HepG2 (cell line): ENCODE data around the gene SDK2. TPM values are rescaled to one million over a fixed set of nuclear protein-coding genes. Genes with fewer than 3 reads are reported as not detected.

Experiments used
- ATAC-seq: fragments of 200-7000 bp; cut with Tn5 transposase; 3 replicates; pipeline ENCODE4 v1.9.1; 2020; ENCODE audit warnings: mild to moderate bottlenecking, moderate library complexity
- BruUV-seq: library from RNA; stranded (reverse); fragments of 400-500 nt; replicated peaks from 2 replicates; lab custom pipeline; 2021; lab: Mats Ljungman, UMichigan
- CTCF ChIA-PET: fragments of 300-600 bp; formaldehyde crosslinking; extraction: SDS; loops from one replicate; lab custom pipeline; 2021; ENCODE audit warnings: low total read pairs, inconsistent platforms, low intra/inter-chr PET ratio; lab: Yijun Ruan, JAX
- POLR2A ChIA-PET: fragments of 350-600 bp; sonication (Branson Sonifier 250); formaldehyde crosslinking; loops from one replicate; lab custom pipeline; 2020; ENCODE audit warnings: antibody characterized with exemption, inconsistent platforms; lab: Yijun Ruan, JAX
- DNase-seq: peaks from one replicate; pipeline ENCODE4 v3.0.0-alpha.2; 2015; ENCODE audit warnings: low spot score
- FAIRE-seq: peaks from 3 replicates; lab custom pipeline; 2011; peaks lifted over from hg19 to GRCh38; lab: Jason Lieb, UNC
- H2AFZ ChIP-seq: one replicate; pipeline ENCODE4 v1.6.1; 2011; ENCODE audit warnings: low read length, inconsistent platforms
- H3K27ac ChIP-seq: fragments of 300-600 bp; 3 replicates; pipeline ENCODE4 v1.8.0; 2011; ENCODE audit warnings: mixed run types, mild to moderate bottlenecking, mixed read lengths, low read length, inconsistent platforms; ENCODE audit not compliant: insufficient read depth; ENCODE audit errors: extremely low read length
- H3K27me3 ChIP-seq, 2 experiments: fragments of 200-600 bp in 1 of 2; 2 replicates in 1 of 2; 3 replicates in 1 of 2; pipeline versions ENCODE4 v1.6.0 to v1.8.0; 2011; ENCODE audit warnings: low read length in 2 of 2, mild to moderate bottlenecking in 2 of 2, moderate library complexity in 2 of 2, inconsistent platforms in 1 of 2; ENCODE audit not compliant: insufficient read depth in 2 of 2, control insufficient read depth in 1 of 2
- H3K36me3 ChIP-seq, 2 experiments: fragments of 200-600 bp in 1 of 2; replicated peaks in 1 of 2; 2 replicates in 1 of 2; 3 replicates in 1 of 2; pipeline versions ENCODE4 v1.5.1 to v1.8.0; 2011; ENCODE audit warnings: low read length in 2 of 2, inconsistent platforms in 1 of 2; ENCODE audit not compliant: insufficient read depth in 2 of 2, control insufficient read depth in 1 of 2
- H3K4me1 ChIP-seq: 2 replicates; pipeline ENCODE4 v1.5.1; 2012; ENCODE audit warnings: low read length, inconsistent platforms; ENCODE audit not compliant: insufficient read depth
- H3K4me2 ChIP-seq: 2 replicates; pipeline ENCODE4 v1.6.0; 2011; ENCODE audit warnings: low read depth, low read length, inconsistent platforms
- H3K4me3 ChIP-seq, 3 experiments: fragments of 200-600 bp in 1 of 3; sonication (generic), shearing (Covaris generic) in 1 of 3; replicated peaks in 1 of 3; 2 replicates each; pipeline ENCODE4 v1.5.1; 2011 to 2016; ENCODE audit warnings: low read length in 3 of 3, inconsistent platforms in 2 of 3, low read depth in 2 of 3, mild to moderate bottlenecking in 2 of 3, control low read depth in 1 of 3, mixed read lengths in 1 of 3; ENCODE audit not compliant: insufficient read depth in 1 of 3
- H3K79me2 ChIP-seq: one replicate; pipeline ENCODE4 v1.6.1; 2011; ENCODE audit warnings: low read length, inconsistent platforms; ENCODE audit not compliant: insufficient read depth
- H3K9ac ChIP-seq: 2 replicates; pipeline ENCODE4 v1.6.0; 2011; ENCODE audit warnings: mild to moderate bottlenecking, low read depth, low read length, inconsistent platforms; ENCODE audit not compliant: insufficient read depth
- H3K9me3 ChIP-seq: 2 replicates; pipeline ENCODE4 v1.5.1; 2012; ENCODE audit warnings: mild to moderate bottlenecking, low read length
- H4K20me1 ChIP-seq: 2 replicates; pipeline ENCODE4 v1.6.0; 2011; ENCODE audit warnings: inconsistent platforms, mild to moderate bottlenecking, low read length, moderate library complexity; ENCODE audit not compliant: insufficient read depth
- ARNT2 ChIP-seq: sonication (generic); formaldehyde crosslinking; IDR thresholded peaks from 2 replicates; pipeline ENCODE4 v1.8.0; 2022; ENCODE audit warnings: mild to moderate bottlenecking, low read depth, missing genetic modification reagents, moderate library complexity
- HHEX ChIP-seq: IDR thresholded peaks from 2 replicates; pipeline ENCODE4 v1.6.1; 2016; ENCODE audit warnings: control low read depth
- KLF9 ChIP-seq: IDR thresholded peaks from 2 replicates; pipeline ENCODE4 v1.6.1; 2016; ENCODE audit warnings: low read depth
- MTA3 ChIP-seq: sonication (generic); formaldehyde crosslinking; IDR thresholded peaks from 2 replicates; pipeline ENCODE4 v1.4.0; 2020; ENCODE audit warnings: missing genetic modification reagents
- RBFOX2 ChIP-seq: fragments of 200-400 bp; formaldehyde crosslinking; IDR thresholded peaks from 2 replicates; pipeline ENCODE4 v1.6.1; 2017; ENCODE audit warnings: low read depth, mild to moderate bottlenecking, low read length
- ZBTB42 ChIP-seq: sonication (generic); formaldehyde crosslinking; IDR thresholded peaks from 2 replicates; pipeline ENCODE4 v1.5.0; 2020; ENCODE audit warnings: mild to moderate bottlenecking, missing genetic modification reagents
- ZNF317 ChIP-seq: sonication (generic); formaldehyde crosslinking; IDR thresholded peaks from 2 replicates; pipeline ENCODE4 v1.5.0; 2020; ENCODE audit warnings: mild to moderate bottlenecking, missing genetic modification reagents
- WGBS: methylation state at CpG from one replicate; pipeline ENCODE4 v1.1.6; 2017; ENCODE audit warnings: low lambda C conversion rate; 5-methylcytosine and 5-hydroxymethylcytosine counted together
- in situ Hi-C: cut with HindIII; loops from 2 replicates; pipeline ENCODE4 v1.10.0; 2017; ENCODE audit warnings: low pct_unique_long_range_greater_than_20kb; ENCODE audit not compliant: extremely low pct_ligation_motif_present
- intact Hi-C: fragments of 100-400 bp; cut with micrococcal nuclease; formaldehyde crosslinking; loops from one replicate; pipeline ENCODE4 v1.10.0; 2022; ENCODE audit not compliant: unreplicated experiment
- polyA plus RNA-seq, 8 experiments: library from polyadenylated mRNA; depleted of rRNA in 3 of 8; stranded (reverse) in 7 of 8; unstranded in 1 of 8; fragments of >200 nt; fragmentation: Illumina TruSeq in 4 of 8; extraction: Trizol in 4 of 8; gene quantifications; 2 replicates each; pipeline versions ENCODE4 v1.2.1 to v1.2.3, GENCODE V29; 2011 to 2016; ENCODE audit warnings: low read depth in 4 of 8, missing spikeins in 1 of 8, mixed read lengths in 1 of 8; ENCODE audit not compliant: insufficient read depth in 1 of 8
- total RNA-seq, 5 experiments: library from RNA; depleted of rRNA; stranded (reverse); fragments of >200 nt; fragmentation: Illumina TruSeq; extraction: Trizol; gene quantifications; 2 replicates each; pipeline ENCODE4 v1.2.3, GENCODE V29; 2016; ENCODE audit warnings: low read depth in 1 of 5
- TF ChIP-seq, protein P1 (sequence below): sonication (generic); formaldehyde crosslinking; IDR thresholded peaks from 2 replicates; pipeline ENCODE4 v1.5.0; 2020; ENCODE audit warnings: missing genetic modification reagents
- TF ChIP-seq, protein P2 (sequence below): sonication (generic); formaldehyde crosslinking; IDR thresholded peaks from 2 replicates; pipeline ENCODE4 v1.4.0; 2020; ENCODE audit warnings: missing genetic modification reagents
- TF ChIP-seq, protein P3 (sequence below): IDR thresholded peaks from 2 replicates; pipeline ENCODE4 v1.6.1; 2016; ENCODE audit warnings: mild to moderate bottlenecking
- TF ChIP-seq, protein P4 (sequence below): IDR thresholded peaks from 2 replicates; pipeline ENCODE4 v1.6.1; 2016; ENCODE audit warnings: missing compliant biosample characterization, missing genetic modification reagents, borderline replicate concordance
- TF ChIP-seq, protein P5 (sequence below): sonication (generic); formaldehyde crosslinking; IDR thresholded peaks from 2 replicates; pipeline ENCODE4 v1.4.0; 2020; ENCODE audit warnings: missing genetic modification reagents, borderline replicate concordance

SDK2 gene
- total and polyA plus RNA-seq, 2 of the 13 experiments (the other 11 are each of a cell fraction or from before 2014, with no cell fraction given): not detected

DNA sequence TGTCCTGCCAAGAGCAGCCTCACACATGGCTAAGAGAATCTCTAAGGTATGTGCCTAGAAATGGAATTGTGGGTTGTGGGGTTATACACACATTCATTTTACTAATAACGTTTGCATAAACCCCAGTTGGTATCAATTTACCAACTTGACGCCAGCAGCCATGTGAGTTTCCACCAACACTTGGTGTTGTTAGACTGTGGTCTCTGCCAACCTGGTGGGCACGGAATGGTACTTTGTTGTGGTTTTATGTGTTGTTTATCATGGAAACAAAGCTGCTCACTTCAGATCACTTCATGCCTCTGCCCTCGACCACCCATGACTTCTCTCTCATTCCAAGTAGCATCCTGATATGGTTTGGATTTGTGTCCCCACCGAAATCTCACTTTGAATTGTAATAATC is 180.4 kb downstream of the SDK2 start (continued):
- TF ChIP-seq, protein P1, sequence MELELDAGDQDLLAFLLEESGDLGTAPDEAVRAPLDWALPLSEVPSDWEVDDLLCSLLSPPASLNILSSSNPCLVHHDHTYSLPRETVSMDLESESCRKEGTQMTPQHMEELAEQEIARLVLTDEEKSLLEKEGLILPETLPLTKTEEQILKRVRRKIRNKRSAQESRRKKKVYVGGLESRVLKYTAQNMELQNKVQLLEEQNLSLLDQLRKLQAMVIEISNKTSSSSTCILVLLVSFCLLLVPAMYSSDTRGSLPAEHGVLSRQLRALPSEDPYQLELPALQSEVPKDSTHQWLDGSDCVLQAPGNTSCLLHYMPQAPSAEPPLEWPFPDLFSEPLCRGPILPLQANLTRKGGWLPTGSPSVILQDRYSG (CRISPR knock-in tag): no peak
- TF ChIP-seq ZBTB42 (CRISPR knock-in tag) (no peak), RBFOX2 (no peak), MTA3 (CRISPR knock-in tag) (no peak), ZNF317 (no peak), HHEX (CRISPR knock-in tag) (no peak)
- TF ChIP-seq, protein P2, sequence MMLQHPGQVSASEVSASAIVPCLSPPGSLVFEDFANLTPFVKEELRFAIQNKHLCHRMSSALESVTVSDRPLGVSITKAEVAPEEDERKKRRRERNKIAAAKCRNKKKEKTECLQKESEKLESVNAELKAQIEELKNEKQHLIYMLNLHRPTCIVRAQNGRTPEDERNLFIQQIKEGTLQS (CRISPR knock-in tag): no peak
- TF ChIP-seq, protein P3, sequence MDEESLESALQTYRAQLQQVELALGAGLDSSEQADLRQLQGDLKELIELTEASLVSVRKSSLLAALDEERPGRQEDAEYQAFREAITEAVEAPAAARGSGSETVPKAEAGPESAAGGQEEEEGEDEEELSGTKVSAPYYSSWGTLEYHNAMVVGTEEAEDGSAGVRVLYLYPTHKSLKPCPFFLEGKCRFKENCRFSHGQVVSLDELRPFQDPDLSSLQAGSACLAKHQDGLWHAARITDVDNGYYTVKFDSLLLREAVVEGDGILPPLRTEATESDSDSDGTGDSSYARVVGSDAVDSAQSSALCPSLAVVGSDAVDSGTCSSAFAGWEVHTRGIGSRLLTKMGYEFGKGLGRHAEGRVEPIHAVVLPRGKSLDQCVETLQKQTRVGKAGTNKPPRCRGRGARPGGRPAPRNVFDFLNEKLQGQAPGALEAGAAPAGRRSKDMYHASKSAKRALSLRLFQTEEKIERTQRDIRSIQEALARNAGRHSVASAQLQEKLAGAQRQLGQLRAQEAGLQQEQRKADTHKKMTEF (CRISPR knock-in tag): no peak
- TF ChIP-seq, protein P4, sequence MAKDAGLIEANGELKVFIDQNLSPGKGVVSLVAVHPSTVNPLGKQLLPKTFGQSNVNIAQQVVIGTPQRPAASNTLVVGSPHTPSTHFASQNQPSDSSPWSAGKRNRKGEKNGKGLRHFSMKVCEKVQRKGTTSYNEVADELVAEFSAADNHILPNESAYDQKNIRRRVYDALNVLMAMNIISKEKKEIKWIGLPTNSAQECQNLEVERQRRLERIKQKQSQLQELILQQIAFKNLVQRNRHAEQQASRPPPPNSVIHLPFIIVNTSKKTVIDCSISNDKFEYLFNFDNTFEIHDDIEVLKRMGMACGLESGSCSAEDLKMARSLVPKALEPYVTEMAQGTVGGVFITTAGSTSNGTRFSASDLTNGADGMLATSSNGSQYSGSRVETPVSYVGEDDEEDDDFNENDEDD: no peak

DNA sequence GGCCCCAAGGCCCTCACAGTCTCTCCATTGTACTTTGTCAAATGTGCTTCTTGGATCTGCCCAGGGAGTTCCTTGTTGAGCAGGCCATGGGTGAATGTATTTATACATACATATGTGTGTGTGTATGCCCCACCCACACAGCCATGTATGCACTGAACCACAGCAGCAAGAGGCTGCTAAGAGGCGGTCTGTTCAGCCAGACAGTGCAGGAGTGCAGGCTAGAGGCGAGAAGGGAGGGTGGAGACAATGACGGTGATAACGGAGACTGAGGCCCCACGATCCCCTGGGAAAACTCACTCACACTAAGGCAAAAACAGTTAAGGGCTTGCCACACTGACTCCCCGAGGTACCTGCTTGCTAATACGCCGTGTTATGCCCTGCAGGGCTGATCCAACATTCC is 181.4 kb downstream of the SDK2 start:
- ChIA-PET POLR2A (no interaction called here), CTCF (no interaction called here)
- Histone ChIP-seq H3K79me2 (no peaks in the 10 kb centered on the region), H4K20me1 (no peaks in the 10 kb centered on the region), H3K9ac (no peak overlapping the region), H3K4me2 (no peak overlapping the region), H3K4me1 (no peaks in the 10 kb centered on the region), H3K27ac (no peak overlapping the region), H3K4me3 (no peak overlapping the region), H2AFZ (no peak overlapping the region), H3K36me3 (no peaks in the 10 kb centered on the region), H3K9me3 (no peaks in the 10 kb centered on the region), H3K27me3 (peaks cover 3 to 43% of the 10 kb centered on the region in 2 experiments; a peak in 4 of 5 replicates)
- TF ChIP-seq KLF9 (CRISPR knock-in tag): no peak
- TF ChIP-seq, protein P5, sequence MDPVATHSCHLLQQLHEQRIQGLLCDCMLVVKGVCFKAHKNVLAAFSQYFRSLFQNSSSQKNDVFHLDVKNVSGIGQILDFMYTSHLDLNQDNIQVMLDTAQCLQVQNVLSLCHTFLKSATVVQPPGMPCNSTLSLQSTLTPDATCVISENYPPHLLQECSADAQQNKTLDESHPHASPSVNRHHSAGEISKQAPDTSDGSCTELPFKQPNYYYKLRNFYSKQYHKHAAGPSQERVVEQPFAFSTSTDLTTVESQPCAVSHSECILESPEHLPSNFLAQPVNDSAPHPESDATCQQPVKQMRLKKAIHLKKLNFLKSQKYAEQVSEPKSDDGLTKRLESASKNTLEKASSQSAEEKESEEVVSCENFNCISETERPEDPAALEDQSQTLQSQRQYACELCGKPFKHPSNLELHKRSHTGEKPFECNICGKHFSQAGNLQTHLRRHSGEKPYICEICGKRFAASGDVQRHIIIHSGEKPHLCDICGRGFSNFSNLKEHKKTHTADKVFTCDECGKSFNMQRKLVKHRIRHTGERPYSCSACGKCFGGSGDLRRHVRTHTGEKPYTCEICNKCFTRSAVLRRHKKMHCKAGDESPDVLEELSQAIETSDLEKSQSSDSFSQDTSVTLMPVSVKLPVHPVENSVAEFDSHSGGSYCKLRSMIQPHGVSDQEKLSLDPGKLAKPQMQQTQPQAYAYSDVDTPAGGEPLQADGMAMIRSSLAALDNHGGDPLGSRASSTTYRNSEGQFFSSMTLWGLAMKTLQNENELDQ (CRISPR knock-in tag): no peak
- TF ChIP-seq ARNT2 (CRISPR knock-in tag): no peak
- no peak for ATAC-seq
- BruUV-seq: no TSS peak
- no peak for DNase-seq
- 10% methylated on average over 8 of the region's 8 CpGs for WGBS
- no peak for FAIRE-seq
- in situ Hi-C loops (no loop called here), intact Hi-C loops (no loop called here)
